Dendritic cell treated with granulocyte-macrophage colony-stimulating factor and Interleukin-4, amounts not matched to agents 40 ng/mL and 50 ng/mL, for 4 days (primary cell): ENCODE data around the gene LIF.

Experiments
- H3K27ac Mint-ChIP-seq: one replicate; pipeline ENCODE4 v1.8.0; 2022; ENCODE audit warnings: mild to moderate bottlenecking, mixed read lengths
- H3K27me3 Mint-ChIP-seq: one replicate; pipeline ENCODE4 v1.8.0; 2022; ENCODE audit warnings: mild to moderate bottlenecking, mixed read lengths
- H3K36me3 Mint-ChIP-seq: one replicate; pipeline ENCODE4 v1.8.0; 2022; ENCODE audit warnings: low read depth, mixed read lengths
- H3K4me1 Mint-ChIP-seq: one replicate; pipeline ENCODE4 v1.8.0; 2022; ENCODE audit warnings: low read depth, mixed read lengths
- H3K4me3 Mint-ChIP-seq: one replicate; pipeline ENCODE4 v1.8.0; 2022; ENCODE audit warnings: mild to moderate bottlenecking, moderate library complexity, mixed read lengths
- H3K9me3 Mint-ChIP-seq: one replicate; pipeline ENCODE4 v1.8.0; 2022; ENCODE audit warnings: mixed read lengths
- intact Hi-C: fragments of 100-400 bp; cut with micrococcal nuclease; formaldehyde crosslinking; loops from one replicate; pipeline ENCODE4 v1.15.0; 2022

LIF gene

DNA sequence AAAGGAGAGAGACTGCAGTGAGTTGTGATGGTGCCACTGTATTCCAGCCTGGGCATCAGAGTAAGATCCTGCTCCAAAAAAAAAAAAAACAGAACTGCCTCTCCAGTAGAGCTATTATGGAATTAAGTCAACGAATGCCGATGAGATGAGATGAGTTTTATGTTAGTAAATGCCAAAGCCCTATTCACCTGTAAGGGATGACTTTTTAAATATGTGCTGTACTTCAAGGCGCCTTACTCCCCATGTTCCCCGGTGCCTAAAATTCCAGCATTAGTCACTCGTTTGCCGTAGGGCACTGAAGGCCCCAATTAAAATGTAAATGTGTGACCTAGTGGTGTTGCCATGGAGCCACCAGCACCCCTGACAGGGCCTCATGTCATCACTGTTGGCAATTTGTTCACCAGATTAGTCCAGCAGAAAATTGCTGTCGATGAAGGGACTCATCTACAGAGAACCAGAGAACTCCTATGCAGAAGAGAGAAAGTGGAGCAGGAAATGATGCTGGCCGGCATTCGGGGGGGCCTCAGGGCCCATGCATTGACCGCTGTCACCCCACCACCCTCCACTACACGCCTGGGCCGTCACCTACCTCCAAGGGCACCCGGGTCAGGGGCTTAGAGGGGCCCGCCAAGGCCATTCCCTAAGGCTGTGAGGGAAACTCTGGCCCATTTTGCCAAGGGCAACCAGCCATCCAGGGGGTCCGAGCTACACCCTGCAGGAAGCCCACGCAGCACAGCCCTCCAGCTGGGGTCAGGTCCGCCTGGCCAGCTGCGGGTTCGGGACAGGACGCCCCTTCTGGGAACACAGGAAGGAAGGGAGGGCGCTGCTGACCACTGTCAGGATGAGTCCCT lies 17.8 kb downstream of the LIF start:
- Mint-ChIP-seq H3K4me1 (no peaks in the 10 kb centered on the region), H3K9me3 (no peaks in the 10 kb centered on the region), H3K4me3 (no peak overlapping the region), H3K27ac (no peak overlapping the region), H3K27me3 (peaks cover 37% of the 10 kb centered on the region), H3K36me3 (no peaks in the 10 kb centered on the region)
- intact Hi-C loops = no loop called here

DNA sequence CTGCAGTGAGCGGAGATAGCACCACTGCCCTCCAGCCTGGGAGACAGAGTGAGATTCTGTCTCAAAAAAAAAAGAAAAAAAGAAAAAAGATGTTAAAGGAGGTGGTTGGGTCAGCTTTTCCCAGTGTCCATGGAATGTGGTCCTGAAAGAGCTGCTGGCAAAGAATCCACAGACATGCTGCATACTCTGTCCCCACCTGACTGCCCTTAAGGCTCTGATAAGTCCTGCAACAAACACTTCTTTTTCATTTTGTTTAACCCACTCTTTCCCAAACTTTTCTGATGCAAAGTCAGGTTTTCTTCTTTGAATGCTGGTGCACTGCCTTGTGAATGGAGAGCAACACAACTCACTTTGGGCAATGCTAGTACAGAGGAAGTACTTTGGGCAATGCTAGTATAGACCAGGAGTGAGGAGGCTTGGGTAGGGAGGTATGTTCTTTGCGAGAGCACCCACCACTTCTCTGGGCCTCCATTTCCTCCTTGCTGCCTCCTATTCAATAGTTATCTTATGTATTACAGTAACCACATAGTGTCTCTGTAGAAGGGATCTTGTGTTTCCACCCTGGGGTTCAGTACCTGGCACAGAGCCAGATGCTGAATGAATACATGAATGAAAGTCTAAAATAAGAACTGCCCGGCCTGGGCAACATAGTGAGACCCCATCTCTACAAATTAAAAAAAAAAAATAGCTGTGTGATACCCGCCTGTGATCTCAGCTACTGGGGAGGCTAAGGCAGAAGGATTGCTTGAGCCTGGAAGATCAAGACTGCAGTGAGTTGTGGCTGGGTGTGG lies 18.9 kb downstream of the LIF start:
- Mint-ChIP-seq H3K9me3 (no peaks in the 10 kb centered on the region), H3K4me3 (no peak overlapping the region), H3K4me1 (no peaks in the 10 kb centered on the region), H3K27me3 (peaks cover 41% of the 10 kb centered on the region), H3K36me3 (no peaks in the 10 kb centered on the region), H3K27ac (no peak overlapping the region)
- intact Hi-C loops = no loop called here

DNA sequence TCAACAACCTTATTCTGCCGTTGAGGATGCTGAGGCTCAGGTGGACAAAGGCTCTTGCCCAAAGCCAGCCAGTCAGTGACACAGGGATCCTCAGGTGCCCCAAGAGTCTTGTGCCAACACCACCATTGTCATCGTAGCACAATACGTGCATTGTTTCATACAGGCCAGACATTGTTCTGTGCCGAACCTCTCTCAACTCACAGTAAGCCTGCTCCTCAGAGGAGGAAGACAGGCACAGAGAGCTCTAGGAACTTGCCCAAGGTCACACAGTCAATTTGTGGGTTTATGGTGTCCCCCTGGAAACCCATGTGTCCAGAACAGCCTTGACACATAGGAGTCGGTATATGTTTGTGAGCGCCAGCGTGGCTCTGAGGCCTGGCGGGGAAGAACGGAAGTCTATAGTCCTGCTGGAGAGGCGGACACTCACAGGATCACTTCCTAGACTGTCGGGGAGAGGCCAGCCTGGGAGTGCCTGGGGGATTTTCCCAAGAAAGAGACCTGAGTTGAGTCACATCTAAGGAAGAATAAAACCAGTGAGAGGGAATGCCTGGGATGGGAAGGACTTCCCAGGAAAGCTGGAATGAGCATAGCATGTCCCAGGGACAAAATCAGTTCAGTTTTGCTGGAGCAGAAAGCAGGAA lies 20.2 kb downstream of the LIF start:
- no peaks in the 10 kb centered on the region for H3K9me3 Mint-ChIP-seq
- H3K27ac Mint-ChIP-seq = no peak overlapping the region
- peaks cover 52% of the 10 kb centered on the region for H3K27me3 Mint-ChIP-seq
- intact Hi-C loops = no loop called here
- H3K4me1 Mint-ChIP-seq = peaks cover 4% of the 10 kb centered on the region
- H3K4me3 Mint-ChIP-seq = no peak overlapping the region
- no peaks in the 10 kb centered on the region for H3K36me3 Mint-ChIP-seq

GRCh38 chr22:30225220-30225927 lies 21.2 kb downstream of the LIF start:
- intact Hi-C loops = no loop called here
- Mint-ChIP-seq H3K4me1 (peaks cover 13% of the 10 kb centered on the region), H3K4me3 (no peak overlapping the region), H3K36me3 (no peaks in the 10 kb centered on the region), H3K27ac (no peak overlapping the region), H3K27me3 (peaks cover 61% of the 10 kb centered on the region), H3K9me3 (no peaks in the 10 kb centered on the region)

DNA sequence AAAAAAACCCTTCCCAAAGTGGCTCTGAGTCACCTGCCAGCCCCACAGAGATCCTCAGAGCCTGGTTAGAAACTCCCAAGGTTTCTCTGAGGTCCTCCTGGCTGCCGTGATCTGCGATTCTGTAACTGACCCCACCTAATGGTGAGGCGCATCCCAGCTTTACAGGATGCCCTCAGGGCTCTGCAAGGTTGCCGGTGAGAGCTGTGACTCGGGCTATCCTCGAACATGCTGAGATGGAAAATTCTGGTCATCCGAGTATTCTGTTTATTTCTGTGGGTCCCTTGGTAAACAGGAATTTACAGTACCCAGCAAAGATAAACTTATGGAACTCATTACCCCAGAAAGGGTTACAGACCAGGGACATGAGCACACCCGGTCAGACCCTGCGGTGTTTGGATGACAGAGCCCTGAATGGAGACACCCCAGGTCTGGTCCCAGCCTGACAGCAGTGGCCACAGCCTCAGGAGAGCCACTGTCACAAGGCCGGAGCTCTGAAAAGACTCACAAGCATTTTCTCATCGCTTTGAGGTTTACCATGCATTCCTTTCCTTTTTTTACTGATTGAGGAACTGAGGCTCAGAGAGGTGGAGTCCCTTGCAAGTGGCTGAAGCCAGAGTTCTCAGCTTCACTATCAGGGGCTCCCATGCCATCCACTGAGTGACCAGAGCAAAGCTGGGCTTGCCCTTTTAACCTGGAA lies 22.2 kb downstream of the LIF start:
- Mint-ChIP-seq H3K9me3 (no peaks in the 10 kb centered on the region), H3K27ac (no peak overlapping the region), H3K27me3 (peaks cover 67% of the 10 kb centered on the region), H3K4me3 (no peak overlapping the region), H3K36me3 (no peaks in the 10 kb centered on the region), H3K4me1 (peaks cover 13% of the 10 kb centered on the region)
- intact Hi-C loops = no loop called here

DNA sequence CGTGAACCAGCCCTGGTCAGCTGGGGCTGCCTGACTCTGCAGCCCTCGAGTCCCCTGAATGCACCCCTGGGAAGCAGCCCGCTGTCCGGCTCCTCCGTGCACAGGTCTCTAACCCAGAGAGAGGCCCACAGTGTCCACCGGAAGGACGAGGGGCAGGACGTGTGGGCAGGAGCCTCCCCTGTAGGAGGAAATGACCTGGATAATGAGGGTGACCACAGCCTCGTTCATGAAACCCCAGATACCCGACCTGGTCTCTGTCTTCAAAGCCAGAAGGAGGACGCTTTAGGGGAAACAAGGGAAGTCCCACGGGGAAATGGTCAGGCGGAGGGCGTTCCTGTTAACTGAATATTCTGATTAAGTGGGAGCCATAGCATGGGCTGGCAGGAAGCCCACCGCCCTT lies 23.3 kb downstream of the LIF start:
- Mint-ChIP-seq H3K4me1 (peaks cover 13% of the 10 kb centered on the region), H3K4me3 (no peak overlapping the region), H3K9me3 (no peaks in the 10 kb centered on the region), H3K36me3 (no peaks in the 10 kb centered on the region), H3K27me3 (peaks cover 64% of the 10 kb centered on the region), H3K27ac (no peak overlapping the region)
- intact Hi-C loops = no loop called here

GRCh38 chr22:30222321-30222720 lies 24.2 kb downstream of the LIF start:
- Mint-ChIP-seq H3K4me1 (peaks cover 13% of the 10 kb centered on the region), H3K9me3 (no peaks in the 10 kb centered on the region), H3K4me3 (no peak overlapping the region), H3K36me3 (no peaks in the 10 kb centered on the region), H3K27ac (no peak overlapping the region), H3K27me3 (peaks cover 63% of the 10 kb centered on the region)
- intact Hi-C loops = no loop called here

DNA sequence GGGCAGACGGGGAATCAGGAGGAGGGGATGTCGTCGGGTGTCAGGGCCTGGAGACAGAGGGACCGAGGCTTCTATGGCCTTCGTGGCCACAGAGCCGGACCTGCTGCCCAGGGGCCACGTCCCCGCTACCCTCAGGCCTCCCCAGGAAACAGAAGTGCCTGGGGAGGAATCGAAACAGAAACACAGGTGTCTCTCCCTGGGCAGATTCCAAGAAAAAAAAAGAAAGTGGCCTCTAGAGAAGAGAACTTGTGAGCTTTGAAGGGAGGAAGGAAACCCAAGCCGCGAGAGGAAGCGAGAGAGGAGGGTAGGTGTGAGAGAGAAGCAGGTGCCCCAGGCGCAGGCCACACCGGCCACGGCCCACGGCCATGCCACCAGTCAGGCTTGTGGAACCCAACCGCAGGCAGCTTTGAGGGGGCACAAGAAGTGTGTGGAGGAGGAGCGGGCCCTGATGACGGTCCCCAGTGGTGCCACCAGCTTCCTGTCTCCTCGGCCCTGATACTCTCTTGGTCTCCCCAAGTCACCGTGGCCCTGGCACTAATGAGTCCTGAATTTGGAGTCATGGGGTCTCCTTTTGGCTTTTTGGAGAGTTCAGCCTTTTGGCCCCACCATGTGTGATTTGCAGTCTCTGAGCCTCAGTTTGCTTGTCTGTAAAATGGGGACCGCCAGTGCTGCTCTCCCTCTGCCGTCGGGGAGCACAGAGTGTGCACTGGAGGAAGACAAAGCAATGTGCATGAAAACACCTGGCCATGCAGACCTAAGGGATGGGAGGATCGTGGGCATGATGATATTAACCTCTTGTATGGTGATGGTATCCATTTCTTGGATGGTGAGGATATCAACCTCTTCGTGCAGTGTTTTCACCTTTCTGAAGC lies 25.2 kb downstream of the LIF start:
- Mint-ChIP-seq H3K9me3 (no peaks in the 10 kb centered on the region), H3K36me3 (no peaks in the 10 kb centered on the region), H3K4me3 (no peak overlapping the region), H3K27ac (no peak overlapping the region), H3K4me1 (peaks cover 13% of the 10 kb centered on the region), H3K27me3 (peaks cover 58% of the 10 kb centered on the region)
- intact Hi-C loops = no loop called here

DNA sequence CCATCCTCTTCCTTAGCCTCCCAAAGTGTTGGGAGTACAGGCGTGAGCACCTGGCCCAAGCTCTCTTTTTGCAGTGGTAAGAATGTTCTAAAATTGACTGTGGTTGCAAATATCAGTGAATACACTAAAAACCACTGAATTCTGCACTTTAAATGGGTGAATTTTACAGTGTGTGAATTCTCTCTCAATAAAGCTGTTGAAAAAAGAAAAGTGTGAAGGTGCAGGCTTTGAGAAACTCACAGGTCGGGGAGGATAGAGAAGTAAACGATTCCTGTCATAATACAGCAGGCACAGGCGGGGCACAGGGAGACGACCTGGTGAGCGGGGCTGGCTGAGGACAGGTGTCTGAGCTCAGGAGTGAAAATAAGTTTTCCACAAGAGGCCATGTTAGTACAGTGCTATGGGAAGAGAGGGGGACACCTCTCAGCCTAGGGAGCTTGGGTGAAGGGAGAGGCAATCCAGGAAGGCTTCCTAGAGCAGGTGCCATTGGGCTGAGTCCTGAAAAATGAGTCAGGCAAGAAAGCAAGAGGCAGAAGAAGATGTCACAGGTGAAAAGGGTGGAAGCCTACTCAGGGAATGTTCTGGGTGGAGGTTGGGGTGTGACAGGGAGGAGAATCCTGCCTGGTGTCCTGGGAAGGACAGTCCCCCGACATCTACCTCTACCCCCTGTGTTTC lies 26.1 kb downstream of the LIF start:
- peaks cover 60% of the 10 kb centered on the region for H3K27me3 Mint-ChIP-seq
- H3K9me3 Mint-ChIP-seq = no peaks in the 10 kb centered on the region
- no peak overlapping the region for H3K27ac Mint-ChIP-seq
- H3K4me1 Mint-ChIP-seq = peaks cover 13% of the 10 kb centered on the region
- intact Hi-C loops = no loop called here
- H3K36me3 Mint-ChIP-seq = no peaks in the 10 kb centered on the region
- H3K4me3 Mint-ChIP-seq = no peak overlapping the region

DNA sequence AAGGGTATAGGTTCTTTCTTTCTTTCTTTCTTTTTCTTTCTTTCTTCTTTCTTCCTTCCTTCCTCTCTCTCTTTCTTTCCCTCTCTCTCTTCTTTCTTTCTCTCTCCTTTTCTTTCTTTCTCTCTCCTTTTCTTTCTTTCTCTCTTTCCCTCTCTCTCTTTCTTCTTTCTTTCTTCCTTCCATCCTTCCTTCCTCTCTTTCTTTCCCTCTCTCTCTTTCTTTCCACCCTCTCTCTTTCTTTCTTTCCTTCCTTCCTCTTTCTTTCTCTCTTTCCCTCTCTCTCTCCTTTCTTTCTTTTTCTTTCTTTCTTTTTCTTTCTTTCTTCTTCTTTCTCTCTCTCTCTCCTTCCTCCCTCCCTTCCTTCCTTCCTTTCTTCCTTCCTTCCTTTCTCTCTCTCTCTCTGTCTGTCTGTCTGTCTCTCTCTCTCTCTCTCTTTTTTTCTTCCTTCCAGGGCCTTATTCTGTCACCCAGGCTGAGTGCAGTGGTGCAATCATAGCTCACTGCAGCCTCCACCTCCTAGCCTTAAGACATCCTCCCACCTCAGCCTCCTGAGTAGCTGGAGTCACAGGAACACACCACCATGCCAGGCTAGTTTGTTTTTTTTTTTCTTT lies 26.8 kb downstream of the LIF start:
- intact Hi-C loops = loop anchor here (10.0 kb wide), 1 partner anchor 65 kb away; no protein-coding TSS in a partner anchor
- Mint-ChIP-seq H3K4me3 (no peak overlapping the region), H3K27ac (no peak overlapping the region), H3K36me3 (no peaks in the 10 kb centered on the region), H3K27me3 (peaks cover 62% of the 10 kb centered on the region), H3K4me1 (peaks cover 13% of the 10 kb centered on the region), H3K9me3 (no peaks in the 10 kb centered on the region)

DNA sequence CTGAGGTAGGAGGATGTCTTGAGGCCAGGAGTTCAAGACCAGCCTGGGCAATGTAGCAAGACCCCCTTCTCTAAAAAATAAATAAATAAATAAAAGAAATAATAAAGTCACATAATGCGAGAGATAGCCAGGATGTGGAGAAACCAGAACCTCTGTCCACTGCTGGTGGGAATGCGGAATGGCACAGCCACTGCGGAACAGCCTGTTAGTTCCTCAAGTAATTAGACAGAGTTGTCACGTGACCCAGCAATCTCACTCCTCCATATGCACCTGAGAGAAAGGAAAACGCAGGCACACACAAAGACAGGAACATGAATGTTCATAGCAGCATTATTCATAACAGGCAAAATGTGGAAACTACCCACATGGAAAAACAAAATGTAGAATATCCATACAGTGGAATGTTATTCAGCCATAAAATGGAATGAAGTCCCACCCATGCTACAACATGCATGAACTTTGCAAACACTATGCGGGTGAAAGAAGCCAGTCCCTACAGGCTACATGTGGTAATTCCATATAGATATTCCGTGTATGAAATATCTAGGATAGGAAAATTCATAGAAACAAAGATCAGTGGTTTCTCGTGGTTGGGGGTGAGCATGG lies 27.4 kb downstream of the LIF start:
- no peaks in the 10 kb centered on the region for H3K9me3 Mint-ChIP-seq
- no peak overlapping the region for H3K27ac Mint-ChIP-seq
- intact Hi-C loops = loop anchor here (10.0 kb wide), 1 partner anchor 64 kb away; no protein-coding TSS in a partner anchor
- H3K4me3 Mint-ChIP-seq = no peak overlapping the region
- no peaks in the 10 kb centered on the region for H3K36me3 Mint-ChIP-seq
- peaks cover 13% of the 10 kb centered on the region for H3K4me1 Mint-ChIP-seq
- H3K27me3 Mint-ChIP-seq = peaks cover 59% of the 10 kb centered on the region
